NCI-H774 (cell line): Measurements from ENCODE around the gene POU6F2.
"Not testable (repeated sequence)": the region's sequence is repeated elsewhere in the genome, so short reads cannot be mapped to it uniquely, and the experiment has no call there.

ENCODE experiments used
- DNase-seq: peaks from one replicate; lab custom pipeline; 2025; lab: John Stamatoyannopoulos, UW

Gene POU6F2

GRCh38 chr7:39001595-39001994, 23.9 kb downstream of the POU6F2 start:
- DNase-seq: no peak

GRCh38 chr7:39002755-39003154, 25.0 kb downstream of the POU6F2 start:
- no peak for DNase-seq

- DNase-seq: no peak
Measured at GRCh38 chr7:39005036-39005435, 27.3 kb downstream of the POU6F2 start.

GRCh38 chr7:39005461-39005860, 27.8 kb downstream of the POU6F2 start:
- no peak for DNase-seq

- DNase-seq: not testable (repeated sequence)
Measured at GRCh38 chr7:39013049-39013939, 35.6 kb downstream of the POU6F2 start.

- no peak for DNase-seq
Measured at GRCh38 chr7:39016609-39017008, 38.9 kb downstream of the POU6F2 start.

GRCh38 chr7:39017369-39017915, 39.7 kb downstream of the POU6F2 start:
- DNase-seq: no peak

- no peak for DNase-seq
Measured at GRCh38 chr7:39022796-39023195, 45.1 kb downstream of the POU6F2 start.

- no peak for DNase-seq
Measured at GRCh38 chr7:39027491-39027890, 49.8 kb downstream of the POU6F2 start.

- no peak for DNase-seq
Measured at GRCh38 chr7:39033885-39034624, 56.3 kb downstream of the POU6F2 start.

GRCh38 chr7:39035156-39035555, 57.4 kb downstream of the POU6F2 start:
- no peak for DNase-seq

GRCh38 chr7:39035903-39036302, 58.2 kb downstream of the POU6F2 start:
- no peak for DNase-seq

GRCh38 chr7:39042670-39043069, 65.0 kb downstream of the POU6F2 start:
- no peak for DNase-seq

GRCh38 chr7:39043531-39043930, 65.8 kb downstream of the POU6F2 start:
- DNase-seq: no peak

- no peak for DNase-seq
Measured at GRCh38 chr7:39044489-39044888, 66.8 kb downstream of the POU6F2 start.

GRCh38 chr7:39045231-39045630, 67.5 kb downstream of the POU6F2 start:
- no peak for DNase-seq

- DNase-seq: no peak
Measured at GRCh38 chr7:39051279-39051678, 73.6 kb downstream of the POU6F2 start.

GRCh38 chr7:39051707-39052106, 74.0 kb downstream of the POU6F2 start:
- peak; percentile 91 for DNase-seq

- DNase-seq: no peak
Measured at GRCh38 chr7:39054731-39055130, 77.0 kb downstream of the POU6F2 start.

- DNase-seq: no peak
Measured at GRCh38 chr7:39056153-39056552, 78.4 kb downstream of the POU6F2 start.

- no peak for DNase-seq
Measured at GRCh38 chr7:39062811-39063210, 85.1 kb downstream of the POU6F2 start.

GRCh38 chr7:39069031-39069430, 91.3 kb downstream of the POU6F2 start:
- no peak for DNase-seq
